GM12878 (cell line): ENCODE results near the gene RAB3IL1. TPM values are rescaled to one million over a fixed set of nuclear protein-coding genes. Genes with fewer than 3 reads are reported as not detected.
A peak's percentile ranks its signal among the peaks of the same experiment; 100 is the strongest.

Source experiments
- ASH2L ChIP-seq: fragments of 300-600, 200-600 bp; sonication (generic); IDR thresholded peaks from 2 replicates; pipeline ENCODE4 v1.6.1; 2017; ENCODE audit warnings: low read depth, mild to moderate bottlenecking, borderline replicate concordance
- CHD4 ChIP-seq: fragments of 200-600 bp; sonication (generic); IDR thresholded peaks from 2 replicates; pipeline ENCODE4 v1.6.1; 2016; ENCODE audit warnings: mild to moderate bottlenecking
- CTCF ChIP-seq, 3 experiments: IDR thresholded peaks in 2 of 3; conservative IDR thresholded peaks in 1 of 3; 2 replicates each; pipeline ENCODE4 v1.5.1; 2011; ENCODE audit warnings: low read depth in 3 of 3, low read length in 3 of 3, mild to moderate bottlenecking in 3 of 3, control low read depth in 2 of 3, moderate library complexity in 2 of 3, inconsistent platforms in 1 of 3, mixed read lengths in 1 of 3; ENCODE audit not compliant: control insufficient read depth in 2 of 3, insufficient read depth in 1 of 3; ENCODE audit errors: extremely low read depth in 1 of 3
- ZBED1 ChIP-seq: IDR thresholded peaks from 2 replicates; pipeline ENCODE4 v1.6.1; 2016; ENCODE audit warnings: borderline replicate concordance
- ZBTB40 ChIP-seq: fragments of 450-650 bp; IDR thresholded peaks from 2 replicates; pipeline ENCODE4 v1.6.1; 2016; ENCODE audit warnings: mild to moderate bottlenecking, moderate library complexity, borderline replicate concordance
- polyA plus RNA-seq, 11 experiments: library from polyadenylated mRNA; depleted of rRNA in 4 of 11; unstranded in 6 of 11; stranded (reverse) in 5 of 11; fragments of >200 nt; fragmentation: Nextera tagmentation in 4 of 11; fragmentation: Illumina TruSeq in 1 of 11; extraction: Ambion mirVana in 4 of 11; extraction: Trizol in 1 of 11; gene quantifications; 1 replicate in 1 of 11; 2 replicates in 10 of 11; pipeline versions ENCODE4 v1.2.1 to v1.2.3, GENCODE V29; 2011 to 2016; ENCODE audit warnings: inconsistent platforms in 2 of 11, missing spikeins in 2 of 11, low read depth in 1 of 11
- total RNA-seq, 4 experiments: library from RNA; depleted of rRNA in 3 of 4; stranded (reverse); fragments of >200 nt in 3 of 4; fragmentation: Illumina TruSeq in 1 of 4; extraction: Trizol in 1 of 4; gene quantifications; 2 replicates each; pipeline versions ENCODE4 v1.2.1 to v1.2.3, GENCODE V29; 2013 to 2021

The RAB3IL1 gene
- total and polyA plus RNA-seq, 10 of the 15 experiments (the other 5 are each of a cell fraction or from before 2014, with no cell fraction given) = 0.04 TPM; not detected in 9

GRCh38 chr11:61947486-61948210 is 30.3 kb upstream of the RAB3IL1 start (continued):
- TF ChIP-seq CHD4 (no peak), CTCF (IDR thresholded peaks at IDR 0.05 in 2 of 3, conservative IDR thresholded peaks at IDR 0.05 in 1 of 3; ENCODE audit: control insufficient read depth in 2 of 3, extremely low read depth in 1 of 3, insufficient read depth in 1 of 3, low read depth in 3 of 3, low read length in 3 of 3) (peak; percentile 94 to 98 (median 96)), ZBED1 (no peak), ASH2L (no peak), ZBTB40 (no peak)
